Measurements from ENCODE around the gene ATRAID.

The ATRAID gene

DNA sequence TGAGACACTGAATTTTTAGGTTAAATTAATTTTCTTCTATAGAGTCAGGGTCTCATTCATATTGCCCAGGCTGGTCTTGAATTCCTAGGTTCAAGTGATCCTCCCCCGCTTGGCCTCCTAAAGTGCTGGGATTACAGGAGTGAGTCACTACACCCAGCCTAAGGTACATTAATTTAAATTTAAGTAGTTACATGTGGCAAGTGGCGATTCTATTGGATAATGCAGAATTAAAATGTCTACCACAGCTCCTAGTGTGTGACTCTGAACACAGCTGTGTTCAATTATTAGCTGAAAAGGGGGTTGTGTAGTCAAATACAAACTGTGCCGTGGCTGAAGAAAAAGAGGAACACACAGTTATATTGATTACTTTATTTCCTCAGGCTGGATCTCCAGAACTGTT, 3.1 kb downstream of the ATRAID start:
- no peak overlapping the region for H3K27ac ChIP-seq

DNA sequence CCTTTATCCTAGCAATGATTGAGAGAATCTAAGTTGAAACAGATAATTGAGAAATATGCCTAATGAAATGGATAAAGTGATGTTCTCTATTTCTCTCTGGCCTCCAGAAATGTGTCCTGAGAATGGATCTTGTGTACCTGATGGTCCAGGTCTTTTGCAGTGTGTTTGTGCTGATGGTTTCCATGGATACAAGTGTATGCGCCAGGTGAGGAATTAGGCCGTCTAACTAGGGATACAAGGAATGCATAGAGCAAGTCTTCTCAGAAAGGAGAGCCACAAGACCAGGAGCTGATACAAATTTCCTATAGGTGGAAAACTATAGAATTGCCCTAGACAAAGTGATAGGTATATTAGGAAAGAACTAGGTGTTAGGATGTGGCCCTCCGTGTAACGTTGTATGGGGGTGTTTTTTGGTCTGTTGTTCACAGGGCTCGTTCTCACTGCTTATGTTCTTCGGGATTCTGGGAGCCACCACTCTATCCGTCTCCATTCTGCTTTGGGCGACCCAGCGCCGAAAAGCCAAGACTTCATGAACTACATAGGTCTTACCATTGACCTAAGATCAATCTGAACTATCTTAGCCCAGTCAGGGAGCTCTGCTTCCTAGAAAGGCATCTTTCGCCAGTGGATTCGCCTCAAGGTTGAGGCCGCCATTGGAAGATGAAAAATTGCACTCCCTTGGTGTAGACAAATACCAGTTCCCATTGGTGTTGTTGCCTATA, 4.7 kb downstream of the ATRAID start:
- Histone ChIP-seq H3K4me3 (ENCODE audit: low read depth in 1 of 2, low read length in 1 of 2) (peak overlapping the region; percentile 58 to 63), H3K36me3 (peaks cover 17% of the 10 kb centered on the region), H3K27ac (no peak overlapping the region), H3K27me3 (no peaks in the 10 kb centered on the region), H3K4me1 (ENCODE audit: control insufficient read depth in 1 of 2, insufficient read depth in 1 of 2, low read depth in 1 of 2, low read length in 1 of 2) (peaks cover 23 to 24% of the 10 kb centered on the region in 2 experiments), H3K9me3 (no peaks in the 10 kb centered on the region)
- TF ChIP-seq, protein P1, sequence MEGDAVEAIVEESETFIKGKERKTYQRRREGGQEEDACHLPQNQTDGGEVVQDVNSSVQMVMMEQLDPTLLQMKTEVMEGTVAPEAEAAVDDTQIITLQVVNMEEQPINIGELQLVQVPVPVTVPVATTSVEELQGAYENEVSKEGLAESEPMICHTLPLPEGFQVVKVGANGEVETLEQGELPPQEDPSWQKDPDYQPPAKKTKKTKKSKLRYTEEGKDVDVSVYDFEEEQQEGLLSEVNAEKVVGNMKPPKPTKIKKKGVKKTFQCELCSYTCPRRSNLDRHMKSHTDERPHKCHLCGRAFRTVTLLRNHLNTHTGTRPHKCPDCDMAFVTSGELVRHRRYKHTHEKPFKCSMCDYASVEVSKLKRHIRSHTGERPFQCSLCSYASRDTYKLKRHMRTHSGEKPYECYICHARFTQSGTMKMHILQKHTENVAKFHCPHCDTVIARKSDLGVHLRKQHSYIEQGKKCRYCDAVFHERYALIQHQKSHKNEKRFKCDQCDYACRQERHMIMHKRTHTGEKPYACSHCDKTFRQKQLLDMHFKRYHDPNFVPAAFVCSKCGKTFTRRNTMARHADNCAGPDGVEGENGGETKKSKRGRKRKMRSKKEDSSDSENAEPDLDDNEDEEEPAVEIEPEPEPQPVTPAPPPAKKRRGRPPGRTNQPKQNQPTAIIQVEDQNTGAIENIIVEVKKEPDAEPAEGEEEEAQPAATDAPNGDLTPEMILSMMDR (IDR thresholded peaks at IDR 0.05), result no peak

More for the DNA sequence above, 3.1 kb downstream of the ATRAID start:
- Histone ChIP-seq H3K36me3 (peaks cover 6% of the 10 kb centered on the region), H3K4me1 (ENCODE audit: control insufficient read depth in 1 of 2, insufficient read depth in 1 of 2, low read depth in 1 of 2, low read length in 1 of 2) (peaks cover 29% of the 10 kb centered on the region in 2 experiments), H3K27me3 (no peaks in the 10 kb centered on the region), H3K9me3 (no peaks in the 10 kb centered on the region), H3K4me3 (ENCODE audit: low read depth in 1 of 2, low read length in 1 of 2) (no peak overlapping the region)
- TF ChIP-seq, protein P1 (IDR thresholded peaks at IDR 0.05), result no peak

DNA sequence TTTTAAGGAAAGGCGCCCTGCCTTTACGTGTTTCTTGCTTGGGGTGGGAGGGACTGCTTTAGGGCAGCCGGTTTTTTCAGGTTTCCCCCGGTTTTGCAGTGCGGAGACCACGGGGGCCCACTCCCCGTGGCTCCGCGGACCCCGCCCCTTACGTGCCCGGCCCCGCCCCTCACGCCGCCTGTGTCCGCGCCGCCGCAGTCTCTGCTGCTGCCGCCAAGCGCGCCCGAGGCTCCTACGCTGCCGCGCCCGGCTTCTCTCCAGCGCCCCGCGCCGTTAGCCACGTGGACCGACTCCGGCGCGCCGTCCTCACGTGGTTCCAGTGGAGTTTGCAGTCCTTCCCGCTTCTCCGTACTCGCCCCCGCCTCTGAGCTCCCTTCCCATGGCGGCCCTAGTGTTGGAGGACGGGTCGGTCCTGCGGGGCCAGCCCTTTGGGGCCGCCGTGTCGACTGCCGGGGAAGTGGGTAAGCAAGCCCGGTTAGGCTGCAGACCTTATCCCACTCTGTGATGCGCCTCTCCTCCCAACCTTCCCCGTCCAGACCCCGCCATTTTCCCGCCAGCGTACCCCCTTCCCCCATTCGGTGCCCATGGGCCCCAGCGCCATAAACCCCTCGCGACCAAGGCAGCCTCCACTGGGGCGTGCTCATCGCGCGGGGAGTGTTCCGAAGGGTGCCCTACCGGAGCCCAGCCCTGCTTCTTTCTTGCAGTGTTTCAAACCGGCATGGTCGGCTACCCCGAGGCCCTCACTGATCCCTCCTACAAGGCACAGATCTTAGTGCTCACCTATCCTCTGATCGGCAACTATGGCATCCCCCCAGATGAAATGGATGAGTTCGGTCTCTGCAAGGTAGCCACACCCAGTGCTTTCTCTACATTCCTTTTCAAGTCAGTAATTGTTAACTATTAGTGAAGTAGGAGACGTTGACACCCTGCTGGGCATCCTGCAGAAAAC, 5.6 kb downstream of the ATRAID start, which contains the start of gene CAD:
TSS of gene CAD (plus strand) at position 197 of the 949 bp plus-strand sequence. CDS start at position 380, 183 bp downstream.
- TF ChIP-seq, protein P1 (IDR thresholded peaks at IDR 0.05), result peak; percentile 74
- peaks cover 22% of the 10 kb centered on the region in 2 experiments for H3K4me1 ChIP-seq (ENCODE audit: control insufficient read depth in 1 of 2, insufficient read depth in 1 of 2, low read depth in 1 of 2, low read length in 1 of 2)
- no peaks in the 10 kb centered on the region for H3K27me3 ChIP-seq
- no peak within 1 kb of the TSS for H3K27ac ChIP-seq
- peaks cover 24% of the 10 kb centered on the region for H3K36me3 ChIP-seq
- peak within 1 kb of the TSS; percentile 58 to 63 for H3K4me3 ChIP-seq (ENCODE audit: low read depth in 1 of 2, low read length in 1 of 2)
- no peaks in the 10 kb centered on the region for H3K9me3 ChIP-seq

DNA sequence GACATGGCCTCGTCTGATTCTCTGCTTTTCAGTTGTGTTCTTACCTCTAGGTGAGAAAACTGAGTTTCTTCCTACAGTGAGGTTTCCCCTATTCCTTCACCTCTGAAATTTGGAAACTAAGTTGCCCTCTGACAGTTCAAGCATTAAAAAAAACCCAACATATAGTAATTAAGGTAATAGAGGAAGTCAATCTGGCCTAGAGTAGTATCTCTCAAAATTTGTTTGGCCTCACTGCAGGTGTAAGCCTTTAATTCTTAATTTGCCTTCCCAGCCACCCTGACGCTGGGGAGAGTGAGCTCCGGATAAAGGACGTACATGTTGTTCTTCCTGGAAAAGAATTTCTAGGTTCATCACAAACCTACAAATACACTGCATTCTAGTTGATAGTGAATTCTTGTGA, 6.8 kb downstream of the ATRAID start:
- Histone ChIP-seq H3K4me1 (ENCODE audit: control insufficient read depth in 1 of 2, insufficient read depth in 1 of 2, low read depth in 1 of 2, low read length in 1 of 2) (peaks cover 12% of the 10 kb centered on the region in 2 experiments), H3K36me3 (peaks cover 33% of the 10 kb centered on the region), H3K27ac (no peak overlapping the region), H3K9me3 (no peaks in the 10 kb centered on the region), H3K4me3 (ENCODE audit: low read depth in 1 of 2, low read length in 1 of 2) (no peak overlapping the region), H3K27me3 (no peaks in the 10 kb centered on the region)
- TF ChIP-seq, protein P1 (IDR thresholded peaks at IDR 0.05), result no peak

DNA sequence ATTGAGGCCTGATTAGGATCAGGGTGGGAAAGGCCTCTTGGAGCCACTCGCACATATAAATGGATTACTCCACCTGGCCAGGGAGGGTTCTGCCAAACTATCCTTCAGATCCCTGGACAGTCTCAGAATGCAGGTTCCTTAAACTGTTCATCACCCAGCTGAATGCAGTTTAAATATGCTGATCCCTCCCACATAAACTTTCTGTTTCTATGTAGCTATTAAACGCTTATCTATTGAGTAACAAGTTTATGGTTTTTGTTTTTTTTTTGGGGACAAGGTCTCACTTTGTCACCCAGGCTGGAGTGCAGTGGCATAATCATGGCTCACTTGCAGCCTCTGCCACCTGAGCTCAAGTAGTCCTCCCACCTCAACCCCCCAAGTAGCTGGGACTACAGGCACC, 7.2 kb downstream of the ATRAID start:
- Histone ChIP-seq H3K27ac (no peak overlapping the region), H3K4me1 (ENCODE audit: control insufficient read depth in 1 of 2, insufficient read depth in 1 of 2, low read depth in 1 of 2, low read length in 1 of 2) (peaks cover 11 to 12% of the 10 kb centered on the region in 2 experiments), H3K36me3 (peaks cover 38% of the 10 kb centered on the region), H3K27me3 (no peaks in the 10 kb centered on the region), H3K4me3 (ENCODE audit: low read depth in 1 of 2, low read length in 1 of 2) (no peak overlapping the region), H3K9me3 (no peaks in the 10 kb centered on the region)
- TF ChIP-seq, protein P1 (IDR thresholded peaks at IDR 0.05), result no peak
